Uterus (tissue), 2 donors: ENCODE data around the gene IFI16.

ENCODE experiments used
- POLR2A ChIP-seq, 2 donors: fragments of 450-650 bp; IDR thresholded peaks; one replicate each; pipeline ENCODE4 v1.6.1; 2016; ENCODE audit warnings: antibody characterized with exemption in 2 of 2, mild to moderate bottlenecking in 1 of 2, moderate library complexity in 1 of 2
- TF ChIP-seq, protein P1 (sequence below), 4 experiments: fragments of 200-600 bp in 2 of 4; fragments of 450-650 bp in 2 of 4; sonication (generic) in 2 of 4; IDR thresholded peaks; one replicate each; pipeline ENCODE4 v1.5.1; 2016 to 2019; ENCODE audit warnings: antibody characterized with exemption in 4 of 4, mild to moderate bottlenecking in 2 of 4, moderate library complexity in 1 of 4

DNA sequence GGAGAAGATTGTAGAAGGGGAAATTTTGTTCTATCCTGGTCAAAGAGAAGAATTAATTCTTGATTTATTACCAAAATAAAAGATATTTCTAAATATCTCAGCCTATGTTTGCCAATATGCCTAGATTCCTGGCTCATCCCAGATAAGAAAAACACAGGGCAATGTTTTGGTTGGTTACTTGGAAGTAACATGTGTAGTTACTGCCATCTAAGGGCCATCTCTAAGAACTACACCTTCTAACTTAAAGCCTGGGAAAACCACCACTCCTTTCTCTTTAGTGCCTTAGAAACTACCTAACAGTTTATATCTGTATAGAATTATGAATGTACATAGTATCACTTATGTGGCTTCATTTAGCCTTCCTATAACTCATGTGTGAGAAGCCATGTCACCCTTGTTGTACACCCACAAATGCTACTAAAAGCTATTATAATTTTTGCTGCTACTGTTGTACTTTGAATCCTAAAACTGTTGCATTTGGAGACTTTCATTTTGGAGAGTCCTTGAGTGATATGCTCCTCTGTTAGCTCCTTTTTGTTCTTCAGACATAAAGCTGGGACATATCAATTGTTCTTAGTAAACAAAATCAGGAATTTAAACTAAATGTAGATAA, 62.4 kb downstream of the IFI16 start:
- TF ChIP-seq, protein P1, sequence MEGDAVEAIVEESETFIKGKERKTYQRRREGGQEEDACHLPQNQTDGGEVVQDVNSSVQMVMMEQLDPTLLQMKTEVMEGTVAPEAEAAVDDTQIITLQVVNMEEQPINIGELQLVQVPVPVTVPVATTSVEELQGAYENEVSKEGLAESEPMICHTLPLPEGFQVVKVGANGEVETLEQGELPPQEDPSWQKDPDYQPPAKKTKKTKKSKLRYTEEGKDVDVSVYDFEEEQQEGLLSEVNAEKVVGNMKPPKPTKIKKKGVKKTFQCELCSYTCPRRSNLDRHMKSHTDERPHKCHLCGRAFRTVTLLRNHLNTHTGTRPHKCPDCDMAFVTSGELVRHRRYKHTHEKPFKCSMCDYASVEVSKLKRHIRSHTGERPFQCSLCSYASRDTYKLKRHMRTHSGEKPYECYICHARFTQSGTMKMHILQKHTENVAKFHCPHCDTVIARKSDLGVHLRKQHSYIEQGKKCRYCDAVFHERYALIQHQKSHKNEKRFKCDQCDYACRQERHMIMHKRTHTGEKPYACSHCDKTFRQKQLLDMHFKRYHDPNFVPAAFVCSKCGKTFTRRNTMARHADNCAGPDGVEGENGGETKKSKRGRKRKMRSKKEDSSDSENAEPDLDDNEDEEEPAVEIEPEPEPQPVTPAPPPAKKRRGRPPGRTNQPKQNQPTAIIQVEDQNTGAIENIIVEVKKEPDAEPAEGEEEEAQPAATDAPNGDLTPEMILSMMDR (IDR thresholded peaks at IDR 0.05) = peak; percentile 68 to 85 (median 75)
- no peak for TF ChIP-seq POLR2A (IDR thresholded peaks at IDR 0.05)
